Measurements from ENCODE around the gene PGAM2.

- TF ChIP-seq POLR2AphosphoS5 (IDR thresholded peaks at IDR 0.05) (no peak), POLR2A (IDR thresholded peaks at IDR 0.05) (no peak), CTCF (IDR thresholded peaks at IDR 0.05) (no peak), EP300 (IDR thresholded peaks at IDR 0.05) (no peak)
These were observed 35.3 kb upstream of the PGAM2 start for GRCh38 chr7:44100458-44101302.

Measured in suprapubic skin (tissue), 4 donors.